Left ventricle myocardium inferior (tissue), 1 donor: ENCODE measurements around the gene UBE2I. TPM values are rescaled to one million over a fixed set of nuclear protein-coding genes. Genes with fewer than 3 reads are reported as not detected.

Source experiments
- DNase-seq: peaks from one replicate; pipeline ENCODE4 v3.0.0-alpha.2; 2020
- H3K27ac ChIP-seq: fragments of 200-600 bp; replicated peaks from 2 replicates; pipeline ENCODE4 v1.8.0; 2021
- H3K27me3 ChIP-seq: fragments of 200-600 bp; 2 replicates; pipeline ENCODE4 v1.8.0; 2021; ENCODE audit warnings: low read depth
- H3K36me3 ChIP-seq: fragments of 200-600 bp; 2 replicates; pipeline ENCODE4 v1.8.0; 2021
- H3K4me1 ChIP-seq: fragments of 200-600 bp; 2 replicates; pipeline ENCODE4 v1.8.0; 2021
- H3K4me3 ChIP-seq: fragments of 200-600 bp; 2 replicates; pipeline ENCODE4 v1.8.0; 2021; ENCODE audit warnings: mild to moderate bottlenecking, moderate library complexity
- H3K9me3 ChIP-seq: fragments of 200-600 bp; replicated peaks from 2 replicates; pipeline ENCODE4 v1.8.0; 2021
- intact Hi-C: fragments of 100-400 bp; cut with micrococcal nuclease; formaldehyde crosslinking; loops from one replicate; pipeline ENCODE4 v1.11.0; 2022
- total RNA-seq: library from RNA; stranded (reverse); fragmentation: NEBNext Ultra II Directional; extraction: Animal tissue kit (Norgen Biotek cat#: 25700); gene quantifications from one replicate; pipeline ENCODE4 v1.2.1, GENCODE V29; 2021
- TF ChIP-seq, protein P1 (sequence below): fragments of 200-600 bp; IDR thresholded peaks from 2 replicates; pipeline ENCODE4 v1.8.0; 2021; ENCODE audit warnings: antibody characterized with exemption, mild to moderate bottlenecking, borderline replicate concordance
- donor health status: DM: no; HTN: yes; CAD: no; lungs with severe emphysema.

Gene UBE2I
- total RNA-seq, 1 donor from 2014 or later: 86.2 TPM

DNA sequence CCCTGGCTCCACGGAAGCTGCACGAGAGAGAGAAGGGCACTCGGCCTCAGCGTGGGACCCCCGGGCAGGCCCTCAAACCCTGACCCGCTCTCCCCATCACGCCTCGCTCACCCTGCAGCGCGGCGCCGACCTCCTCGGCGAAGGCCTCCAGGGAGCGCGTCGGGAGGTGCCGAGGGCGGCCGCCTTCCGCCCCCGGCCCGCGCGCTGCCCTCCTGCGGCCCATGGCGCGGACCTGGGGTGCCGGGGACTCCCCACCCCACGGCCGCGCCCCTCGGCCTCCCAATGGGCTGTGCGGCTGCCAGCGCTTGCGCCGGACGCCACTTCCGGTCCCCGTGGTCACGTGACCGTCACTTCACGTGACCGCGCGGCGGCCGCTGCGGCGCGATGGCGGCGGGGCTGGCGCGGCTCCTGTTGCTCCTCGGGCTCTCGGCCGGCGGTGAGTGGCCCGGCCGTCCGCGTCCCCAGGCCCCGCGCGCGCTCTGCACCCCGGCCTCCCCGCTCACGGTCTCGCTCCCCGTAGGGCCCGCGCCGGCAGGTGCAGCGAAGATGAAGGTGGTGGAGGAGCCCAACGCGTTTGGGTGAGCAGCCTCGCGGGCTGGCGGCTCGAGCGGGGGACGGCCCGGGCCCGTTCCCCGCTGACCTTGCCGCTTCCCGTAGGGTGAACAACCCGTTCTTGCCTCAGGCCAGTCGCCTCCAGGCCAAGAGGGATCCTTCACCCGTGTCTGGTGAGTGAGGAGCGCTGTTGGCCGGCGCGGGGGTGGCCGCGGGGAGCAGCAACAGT is 42.3 kb downstream of the UBE2I start, which contains the start of the genes GNPTG and TSR3:
GNPTG (plus strand) TSS at position 350 of the 781 bp plus-strand sequence; CDS start at position 385, 35 bp downstream.
TSR3 (minus strand) TSS at position 297 of the 781 bp plus-strand sequence; CDS start at position 223, 74 bp downstream.
- H3K9me3 ChIP-seq: no peaks in the 10 kb centered on the region
- H3K27me3 ChIP-seq: no peaks in the 10 kb centered on the region
- intact Hi-C loops: no loop called here
- DNase-seq: peak; percentile 87
- peaks cover 47% of the 10 kb centered on the region for H3K4me1 ChIP-seq
- TF ChIP-seq, protein P1, sequence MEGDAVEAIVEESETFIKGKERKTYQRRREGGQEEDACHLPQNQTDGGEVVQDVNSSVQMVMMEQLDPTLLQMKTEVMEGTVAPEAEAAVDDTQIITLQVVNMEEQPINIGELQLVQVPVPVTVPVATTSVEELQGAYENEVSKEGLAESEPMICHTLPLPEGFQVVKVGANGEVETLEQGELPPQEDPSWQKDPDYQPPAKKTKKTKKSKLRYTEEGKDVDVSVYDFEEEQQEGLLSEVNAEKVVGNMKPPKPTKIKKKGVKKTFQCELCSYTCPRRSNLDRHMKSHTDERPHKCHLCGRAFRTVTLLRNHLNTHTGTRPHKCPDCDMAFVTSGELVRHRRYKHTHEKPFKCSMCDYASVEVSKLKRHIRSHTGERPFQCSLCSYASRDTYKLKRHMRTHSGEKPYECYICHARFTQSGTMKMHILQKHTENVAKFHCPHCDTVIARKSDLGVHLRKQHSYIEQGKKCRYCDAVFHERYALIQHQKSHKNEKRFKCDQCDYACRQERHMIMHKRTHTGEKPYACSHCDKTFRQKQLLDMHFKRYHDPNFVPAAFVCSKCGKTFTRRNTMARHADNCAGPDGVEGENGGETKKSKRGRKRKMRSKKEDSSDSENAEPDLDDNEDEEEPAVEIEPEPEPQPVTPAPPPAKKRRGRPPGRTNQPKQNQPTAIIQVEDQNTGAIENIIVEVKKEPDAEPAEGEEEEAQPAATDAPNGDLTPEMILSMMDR: no peak
- H3K36me3 ChIP-seq: peaks cover 27% of the 10 kb centered on the region
- H3K4me3 ChIP-seq: peak within 1 kb of the TSS; percentile 99
- H3K27ac ChIP-seq: peak within 1 kb of the TSS; percentile 84

DNA sequence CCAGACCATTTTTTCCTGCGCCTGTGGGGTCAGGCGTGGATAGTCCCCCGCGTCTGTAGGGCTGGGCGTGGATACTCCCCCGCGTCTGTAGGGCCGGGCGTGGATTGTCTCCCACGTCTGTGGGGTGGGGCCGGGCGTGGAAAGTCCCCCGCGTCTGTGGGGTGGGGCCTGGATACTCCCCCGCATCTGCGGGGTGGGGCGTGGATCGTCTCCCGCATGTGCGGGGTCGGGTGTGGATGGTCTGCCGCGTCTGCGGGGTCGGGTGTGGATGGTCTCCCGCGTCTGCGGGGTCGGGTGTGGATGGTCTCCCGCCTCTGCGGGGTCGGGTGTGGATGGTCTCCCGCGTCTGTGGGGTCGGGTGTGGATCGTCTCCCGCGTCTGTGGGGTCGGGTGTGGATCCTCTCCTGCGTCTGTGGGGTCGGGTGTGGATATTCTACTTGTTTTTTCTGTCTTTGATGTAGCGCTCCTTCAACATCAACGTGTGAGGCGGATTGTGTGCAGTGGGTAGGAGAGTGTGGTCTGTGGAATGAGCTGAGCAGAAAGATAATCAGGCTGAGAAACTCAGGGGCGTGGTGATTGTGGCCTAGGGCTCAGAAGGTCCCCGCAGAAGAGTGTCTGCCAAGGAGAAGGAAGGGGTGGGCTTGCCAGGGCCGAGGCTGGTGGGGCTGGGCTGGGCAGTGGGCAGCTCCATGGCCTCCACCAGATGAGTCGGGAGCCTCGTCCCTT is 45.5 kb downstream of the UBE2I start:
- intact Hi-C loops: no loop called here
- Histone ChIP-seq H3K4me3 (no peak overlapping the region), H3K36me3 (peaks cover 21% of the 10 kb centered on the region), H3K4me1 (peaks cover 47% of the 10 kb centered on the region), H3K27me3 (no peaks in the 10 kb centered on the region), H3K9me3 (no peaks in the 10 kb centered on the region), H3K27ac (no peak overlapping the region)
- no peak for DNase-seq
- TF ChIP-seq, protein P1: no peak

DNA sequence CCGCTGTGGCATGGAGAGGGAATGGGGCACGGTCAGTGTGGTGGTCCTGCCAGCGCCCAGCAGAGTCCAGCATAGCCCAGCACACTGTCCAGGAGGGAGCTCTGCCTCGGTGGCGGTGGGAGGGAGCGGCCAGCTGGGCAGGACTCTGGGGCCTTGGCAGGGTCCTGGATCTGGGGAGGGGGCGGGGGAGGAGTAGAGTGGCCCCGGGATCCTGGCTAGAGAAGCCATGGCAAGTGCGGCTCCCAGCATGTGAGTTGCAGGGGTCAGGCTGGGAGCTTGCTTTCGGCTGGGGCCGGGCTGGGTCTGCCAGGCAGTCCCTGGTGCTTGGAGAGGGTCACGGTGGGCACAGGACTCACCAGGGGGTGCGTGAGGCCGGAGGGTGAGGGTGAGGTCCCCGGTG is 46.2 kb downstream of the UBE2I start:
- TF ChIP-seq, protein P1: no peak
- intact Hi-C loops: no loop called here
- Histone ChIP-seq H3K9me3 (no peaks in the 10 kb centered on the region), H3K27ac (no peak overlapping the region), H3K27me3 (no peaks in the 10 kb centered on the region), H3K36me3 (peaks cover 20% of the 10 kb centered on the region), H3K4me1 (peaks cover 41% of the 10 kb centered on the region), H3K4me3 (no peak overlapping the region)
- no peak for DNase-seq

DNA sequence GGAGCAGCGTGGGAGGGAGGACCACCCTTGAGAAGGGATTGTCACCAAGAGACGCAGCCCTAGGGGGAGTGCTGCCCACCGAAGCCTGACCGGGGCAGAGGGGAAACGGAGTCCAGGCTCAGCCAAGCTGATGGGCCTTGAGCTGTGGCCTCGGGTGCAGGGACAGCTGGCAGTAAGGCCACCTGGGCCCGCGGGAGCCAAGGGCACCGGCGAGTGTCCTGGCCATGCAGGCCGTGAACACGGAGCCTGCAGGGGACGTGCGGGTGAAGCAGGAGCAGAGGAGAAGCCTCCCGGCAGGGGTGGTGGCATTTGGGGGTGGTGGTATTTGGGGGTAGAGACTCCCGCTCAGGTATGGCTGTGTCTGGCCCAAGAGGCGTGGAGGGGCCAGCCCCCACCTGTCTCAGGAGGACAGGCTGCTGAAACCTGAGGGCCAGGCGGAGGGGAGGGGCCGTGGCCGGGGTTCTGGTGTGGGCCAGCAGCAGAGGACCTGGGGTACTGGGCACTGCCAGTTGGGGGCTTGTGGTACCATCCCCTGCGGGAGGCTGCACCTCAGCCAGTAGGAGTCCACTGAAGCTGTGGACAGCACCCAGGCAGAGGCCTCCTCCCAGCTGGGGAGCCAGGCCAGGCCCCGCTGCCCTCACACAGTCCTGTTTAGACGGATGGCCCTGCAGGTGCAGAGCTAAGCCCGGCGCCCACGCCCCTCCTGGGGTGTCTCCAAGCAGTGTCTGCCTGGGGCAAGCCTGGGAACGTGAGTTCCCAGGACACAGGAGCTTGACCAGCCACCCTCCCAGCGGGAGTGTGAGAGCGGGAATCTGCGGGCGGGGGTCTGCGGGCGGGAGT is 46.8 kb downstream of the UBE2I start:
- intact Hi-C loops: no loop called here
- peaks cover 34% of the 10 kb centered on the region for H3K4me1 ChIP-seq
- H3K9me3 ChIP-seq: no peaks in the 10 kb centered on the region
- DNase-seq: no peak
- peaks cover 26% of the 10 kb centered on the region for H3K36me3 ChIP-seq
- no peaks in the 10 kb centered on the region for H3K27me3 ChIP-seq
- no peak overlapping the region for H3K4me3 ChIP-seq
- TF ChIP-seq, protein P1: no peak
- H3K27ac ChIP-seq: no peak overlapping the region
